22Rv1 (cell line): ENCODE measurements around the gene MTFR1L.

Source experiments
- CTCF ChIP-seq: fragments of 450-650 bp; IDR thresholded peaks from 2 replicates; pipeline ENCODE4 v1.5.1; 2017; ENCODE audit warnings: mild to moderate bottlenecking
- ZFX ChIP-seq: fragments of 450-650 bp; IDR thresholded peaks from 2 replicates; pipeline ENCODE4 v1.6.1; 2017; ENCODE audit warnings: antibody characterized with exemption, borderline replicate concordance

GRCh38 chr1:25794325-25794724 is 25.4 kb upstream of the MTFR1L start:
- no peak for TF ChIP-seq CTCF
- no peak for TF ChIP-seq ZFX
